HepG2 (cell line): ENCODE results near the gene ABHD6. TPM values are rescaled to one million over a fixed set of nuclear protein-coding genes. Genes with fewer than 3 reads are reported as not detected.

Experiments
- CBX2 ChIP-seq, 2 experiments: fragments of 200-600 bp in 1 of 2; sonication (generic); formaldehyde crosslinking in 1 of 2; IDR thresholded peaks; 2 replicates each; pipeline versions ENCODE4 v1.7.0 to v1.8.1; 2018 to 2022; ENCODE audit warnings: low read depth in 2 of 2, low read length in 1 of 2, mild to moderate bottlenecking in 1 of 2, missing genetic modification reagents in 1 of 2
- CCDC6 ChIP-seq: sonication (generic); formaldehyde crosslinking; IDR thresholded peaks from 2 replicates; pipeline ENCODE4 v1.8.1; 2022; ENCODE audit warnings: mild to moderate bottlenecking, missing genetic modification reagents, moderate library complexity
- CERS6 ChIP-seq: sonication (generic); formaldehyde crosslinking; IDR thresholded peaks from 2 replicates; pipeline ENCODE4 v1.5.0; 2020; ENCODE audit warnings: missing genetic modification reagents
- ETV5 ChIP-seq: IDR thresholded peaks from 2 replicates; pipeline ENCODE4 v1.6.1; 2018; ENCODE audit warnings: missing biosample characterization, missing genetic modification reagents, inconsistent platforms, borderline replicate concordance
- HNF4G ChIP-seq, 2 experiments: sonication (generic) in 1 of 2; formaldehyde crosslinking in 1 of 2; IDR thresholded peaks; 2 replicates each; pipeline versions ENCODE4 v1.4.0 to v1.6.1; 2011 to 2020; ENCODE audit warnings: borderline replicate concordance in 2 of 2, low read depth in 2 of 2, mild to moderate bottlenecking in 2 of 2, low read length in 1 of 2, missing genetic modification reagents in 1 of 2, moderate library complexity in 1 of 2
- KDM5B ChIP-seq: sonication (generic); formaldehyde crosslinking; IDR thresholded peaks from 2 replicates; pipeline ENCODE4 v1.4.0; 2020; ENCODE audit warnings: missing genetic modification reagents, mild to moderate bottlenecking, borderline replicate concordance
- KLF12 ChIP-seq: sonication (generic); formaldehyde crosslinking; IDR thresholded peaks from 2 replicates; pipeline ENCODE4 v1.4.0; 2020; ENCODE audit warnings: missing genetic modification reagents, borderline replicate concordance
- MAZ ChIP-seq, 2 experiments: sonication (generic) in 1 of 2; formaldehyde crosslinking in 1 of 2; IDR thresholded peaks; 2 replicates each; pipeline versions ENCODE4 v1.5.0 to v1.6.1; 2012 to 2020; ENCODE audit warnings: low read depth in 2 of 2, mild to moderate bottlenecking in 2 of 2, borderline replicate concordance in 1 of 2, improper control_type of control experiment in 1 of 2, low read length in 1 of 2, missing genetic modification reagents in 1 of 2, moderate library complexity in 1 of 2
- MLX ChIP-seq: IDR thresholded peaks from 2 replicates; pipeline ENCODE4 v1.6.1; 2016
- NAIF1 ChIP-seq: sonication (generic); formaldehyde crosslinking; IDR thresholded peaks from 2 replicates; pipeline ENCODE4 v1.5.0; 2020; ENCODE audit warnings: mild to moderate bottlenecking, missing genetic modification reagents, borderline replicate concordance
- REL ChIP-seq: sonication (generic); formaldehyde crosslinking; conservative IDR thresholded peaks from 2 replicates; pipeline ENCODE4 v1.8.0; 2022; ENCODE audit warnings: mild to moderate bottlenecking, missing genetic modification reagents, moderate library complexity
- SP5 ChIP-seq: IDR thresholded peaks from 2 replicates; pipeline ENCODE4 v1.6.1; 2016; ENCODE audit warnings: low read depth, borderline replicate concordance
- TFDP2 ChIP-seq: sonication (generic); formaldehyde crosslinking; IDR thresholded peaks from 2 replicates; pipeline ENCODE4 v1.4.0; 2020; ENCODE audit warnings: missing genetic modification reagents
- TMF1 ChIP-seq: sonication (generic); formaldehyde crosslinking; IDR thresholded peaks from 2 replicates; pipeline ENCODE4 v1.8.1; 2022; ENCODE audit warnings: low read depth, missing genetic modification reagents
- ZBED4 ChIP-seq: sonication (generic); formaldehyde crosslinking; IDR thresholded peaks from 2 replicates; pipeline ENCODE4 v1.4.0; 2020; ENCODE audit warnings: missing genetic modification reagents, borderline replicate concordance
- ZNF124 ChIP-seq: sonication (generic); formaldehyde crosslinking; IDR thresholded peaks from 2 replicates; pipeline ENCODE4 v1.4.0; 2020; ENCODE audit warnings: missing genetic modification reagents
- ZNF143 ChIP-seq: sonication (generic); formaldehyde crosslinking; IDR thresholded peaks from 2 replicates; pipeline ENCODE4 v1.4.0; 2020; ENCODE audit warnings: missing genetic modification reagents
- ZNF274 ChIP-seq: sonication (generic); formaldehyde crosslinking; IDR thresholded peaks from 2 replicates; pipeline ENCODE4 v1.5.1; 2020; ENCODE audit warnings: mild to moderate bottlenecking, missing genetic modification reagents
- ZNF619 ChIP-seq: sonication (generic); formaldehyde crosslinking; IDR thresholded peaks from 2 replicates; pipeline ENCODE4 v1.4.0; 2020; ENCODE audit warnings: mild to moderate bottlenecking, missing genetic modification reagents
- ZSCAN29 ChIP-seq: sonication (generic); formaldehyde crosslinking; conservative IDR thresholded peaks from 2 replicates; pipeline ENCODE4 v1.4.0; 2020; ENCODE audit warnings: mild to moderate bottlenecking, missing genetic modification reagents
- polyA plus RNA-seq, 8 experiments: library from polyadenylated mRNA; depleted of rRNA in 3 of 8; stranded (reverse) in 7 of 8; unstranded in 1 of 8; fragments of >200 nt; fragmentation: Illumina TruSeq in 4 of 8; extraction: Trizol in 4 of 8; gene quantifications; 2 replicates each; pipeline versions ENCODE4 v1.2.1 to v1.2.3, GENCODE V29; 2011 to 2016; ENCODE audit warnings: low read depth in 4 of 8, missing spikeins in 1 of 8, mixed read lengths in 1 of 8; ENCODE audit not compliant: insufficient read depth in 1 of 8
- total RNA-seq, 5 experiments: library from RNA; depleted of rRNA; stranded (reverse); fragments of >200 nt; fragmentation: Illumina TruSeq; extraction: Trizol; gene quantifications; 2 replicates each; pipeline ENCODE4 v1.2.3, GENCODE V29; 2016; ENCODE audit warnings: low read depth in 1 of 5
- TF ChIP-seq, protein P1 (sequence below): sonication (generic); formaldehyde crosslinking; IDR thresholded peaks from 2 replicates; pipeline ENCODE4 v1.4.0; 2020; ENCODE audit warnings: mild to moderate bottlenecking, missing genetic modification reagents

The ABHD6 gene
- total and polyA plus RNA-seq, 2 of the 13 experiments (the other 11 are each of a cell fraction or from before 2014, with no cell fraction given): 9.0 to 17.2 TPM

DNA sequence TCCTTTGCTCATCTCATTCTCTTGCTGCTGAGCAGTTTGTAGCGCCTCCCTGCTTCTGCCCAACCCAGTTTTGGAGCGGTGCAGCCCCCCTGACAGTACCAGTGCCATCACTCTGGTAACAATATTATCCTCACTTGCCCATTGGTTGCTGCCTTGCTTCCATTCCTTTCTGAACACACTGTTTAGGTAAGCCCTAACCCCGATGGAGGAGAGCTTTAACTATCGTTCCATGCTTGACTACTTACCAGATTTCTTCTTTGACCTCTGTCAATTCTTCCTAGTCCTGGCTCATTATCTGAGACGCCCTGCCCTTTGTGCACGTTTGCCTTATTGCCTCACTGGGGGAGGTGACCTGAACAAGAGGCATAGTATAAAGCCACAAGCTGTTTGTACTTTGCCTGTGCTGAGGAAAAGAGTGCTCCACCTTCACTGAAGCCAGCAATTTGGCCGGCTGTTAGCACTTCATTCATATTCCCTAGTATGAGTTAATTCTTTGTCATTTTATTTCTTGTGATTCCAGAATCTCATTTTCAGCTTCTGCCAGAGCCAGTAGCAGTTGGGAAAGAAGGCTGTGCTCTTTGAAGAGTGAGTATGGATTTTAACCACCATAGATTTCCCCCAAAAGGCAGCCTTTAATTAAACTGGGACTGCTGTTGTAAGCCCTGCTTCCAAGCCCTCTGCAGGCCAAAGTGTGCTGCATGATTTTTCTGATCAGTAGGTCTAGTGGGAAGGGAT is 11.9 kb downstream of the ABHD6 start (continued):
- TF ChIP-seq TMF1 (CRISPR knock-in tag): no peak
- TF ChIP-seq ZNF143 (CRISPR knock-in tag): no peak
- TF ChIP-seq, protein P1, sequence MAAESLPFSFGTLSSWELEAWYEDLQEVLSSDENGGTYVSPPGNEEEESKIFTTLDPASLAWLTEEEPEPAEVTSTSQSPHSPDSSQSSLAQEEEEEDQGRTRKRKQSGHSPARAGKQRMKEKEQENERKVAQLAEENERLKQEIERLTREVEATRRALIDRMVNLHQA (CRISPR knock-in tag): no peak
- TF ChIP-seq HNF4G (IDR thresholded peaks at IDR 0.05; ENCODE audit: borderline replicate concordance, low read depth, low read length): peak; percentile 64; the same call in 1 of the 2 replicates
- TF ChIP-seq HNF4G (CRISPR knock-in tag; IDR thresholded peaks at IDR 0.05; ENCODE audit: borderline replicate concordance, low read depth): no peak
- no peak for TF ChIP-seq ZNF619 (CRISPR knock-in tag)
- TF ChIP-seq KLF12 (CRISPR knock-in tag): no peak
- TF ChIP-seq ZNF124: no peak
- 0 out of 2 replicates have a peak, but pooled peaks have one; percentile 13 for TF ChIP-seq TFDP2 (CRISPR knock-in tag)
- no peak for TF ChIP-seq REL (CRISPR knock-in tag)
- no peak for TF ChIP-seq NAIF1 (CRISPR knock-in tag)
- no peak for TF ChIP-seq CERS6 (CRISPR knock-in tag)
- TF ChIP-seq MLX: no peak
- no peak for TF ChIP-seq CCDC6 (CRISPR knock-in tag)
- TF ChIP-seq ZSCAN29 (CRISPR knock-in tag): peak; percentile 63; the same call in 1 of the 2 replicates
- TF ChIP-seq SP5 (CRISPR knock-in tag): 0 out of 2 replicates have a peak, but pooled peaks have one; percentile 14
- no peak for TF ChIP-seq ZNF274 (CRISPR knock-in tag)
- TF ChIP-seq MAZ (IDR thresholded peaks at IDR 0.05; ENCODE audit: borderline replicate concordance, low read depth, low read length): no peak
- no peak for TF ChIP-seq MAZ (CRISPR knock-in tag; IDR thresholded peaks at IDR 0.05; ENCODE audit: low read depth)
- no peak for TF ChIP-seq ZBED4 (CRISPR knock-in tag)
- TF ChIP-seq KDM5B (CRISPR knock-in tag): no peak
- no peak for TF ChIP-seq CBX2 (IDR thresholded peaks at IDR 0.05; ENCODE audit: low read depth, low read length)
- TF ChIP-seq CBX2 (CRISPR knock-in tag; IDR thresholded peaks at IDR 0.05; ENCODE audit: low read depth): no peak
- no peak for TF ChIP-seq ETV5 (CRISPR knock-in tag)
